ENCODE measurements around the gene MATCAP1.
A peak's percentile ranks its signal among the peaks of the same experiment; 100 is the strongest.

The MATCAP1 gene

GRCh38 chr16:67202956-67203493 lies 19.3 kb upstream of the MATCAP1 start:
- no peak overlapping the region for H3K4me3 ChIP-seq (ENCODE audit: low read length)
- no peak overlapping the region for H3K9ac ChIP-seq (ENCODE audit: low read length)
- H3K27me3 ChIP-seq (ENCODE audit: control insufficient read depth, insufficient read depth, low read length) = no peaks in the 10 kb centered on the region
- H3K9me3 ChIP-seq (ENCODE audit: control insufficient read depth, low read length) = no peaks in the 10 kb centered on the region
- peaks cover 16% of the 10 kb centered on the region for H3K4me1 ChIP-seq (ENCODE audit: control insufficient read depth, insufficient read depth, low read length)
- peaks cover 5% of the 10 kb centered on the region for H3K36me3 ChIP-seq (ENCODE audit: control insufficient read depth, insufficient read depth, low read length)

- Histone ChIP-seq H3K27me3 (ENCODE audit: control insufficient read depth, insufficient read depth, low read length) (no peaks in the 10 kb centered on the region), H3K9ac (ENCODE audit: low read length) (no peak overlapping the region), H3K4me1 (ENCODE audit: control insufficient read depth, insufficient read depth, low read length) (peaks cover 22% of the 10 kb centered on the region), H3K9me3 (ENCODE audit: control insufficient read depth, low read length) (no peaks in the 10 kb centered on the region), H3K4me3 (ENCODE audit: low read length) (no peak overlapping the region), H3K36me3 (ENCODE audit: control insufficient read depth, insufficient read depth, low read length) (peaks cover 11% of the 10 kb centered on the region)
Observed at GRCh38 chr16:67202426-67202825, 18.7 kb upstream of the MATCAP1 start.

GRCh38 chr16:67201411-67202345 lies 17.9 kb upstream of the MATCAP1 start:
- Histone ChIP-seq H3K36me3 (ENCODE audit: control insufficient read depth, insufficient read depth, low read length) (peaks cover 14% of the 10 kb centered on the region), H3K4me3 (ENCODE audit: low read length) (no peak overlapping the region), H3K4me1 (ENCODE audit: control insufficient read depth, insufficient read depth, low read length) (peaks cover 24% of the 10 kb centered on the region), H3K9ac (ENCODE audit: low read length) (no peak overlapping the region), H3K27me3 (ENCODE audit: control insufficient read depth, insufficient read depth, low read length) (no peaks in the 10 kb centered on the region), H3K9me3 (ENCODE audit: control insufficient read depth, low read length) (no peaks in the 10 kb centered on the region)

GRCh38 chr16:67200491-67200890 lies 16.7 kb upstream of the MATCAP1 start:
- no peak overlapping the region for H3K9ac ChIP-seq (ENCODE audit: low read length)
- peaks cover 19% of the 10 kb centered on the region for H3K36me3 ChIP-seq (ENCODE audit: control insufficient read depth, insufficient read depth, low read length)
- H3K4me3 ChIP-seq (ENCODE audit: low read length) = no peak overlapping the region

GRCh38 chr16:67199808-67200198 lies 16.0 kb upstream of the MATCAP1 start:
- Histone ChIP-seq H3K4me1 (ENCODE audit: control insufficient read depth, insufficient read depth, low read length) (peaks cover 24% of the 10 kb centered on the region), H3K36me3 (ENCODE audit: control insufficient read depth, insufficient read depth, low read length) (peaks cover 23% of the 10 kb centered on the region), H3K9ac (ENCODE audit: low read length) (peak overlapping the region; percentile 80), H3K4me3 (ENCODE audit: low read length) (peak overlapping the region; percentile 18), H3K27me3 (ENCODE audit: control insufficient read depth, insufficient read depth, low read length) (no peaks in the 10 kb centered on the region), H3K9me3 (ENCODE audit: control insufficient read depth, low read length) (no peaks in the 10 kb centered on the region)

More at GRCh38 chr16:67200491-67200890, 16.7 kb upstream of the MATCAP1 start:
- Histone ChIP-seq H3K4me1 (ENCODE audit: control insufficient read depth, insufficient read depth, low read length) (peaks cover 24% of the 10 kb centered on the region), H3K9me3 (ENCODE audit: control insufficient read depth, low read length) (no peaks in the 10 kb centered on the region), H3K27me3 (ENCODE audit: control insufficient read depth, insufficient read depth, low read length) (no peaks in the 10 kb centered on the region)

- Histone ChIP-seq H3K9ac (ENCODE audit: low read length) (peak within 1 kb of the TSS; percentile 80), H3K9me3 (ENCODE audit: control insufficient read depth, low read length) (no peaks in the 10 kb centered on the region), H3K36me3 (ENCODE audit: control insufficient read depth, insufficient read depth, low read length) (peaks cover 28% of the 10 kb centered on the region), H3K4me3 (ENCODE audit: low read length) (peak within 1 kb of the TSS; percentile 41), H3K4me1 (ENCODE audit: control insufficient read depth, insufficient read depth, low read length) (peaks cover 27% of the 10 kb centered on the region), H3K27me3 (ENCODE audit: control insufficient read depth, insufficient read depth, low read length) (no peaks in the 10 kb centered on the region)
Observed at GRCh38 chr16:67199011-67199807, 15.4 kb upstream of the MATCAP1 start, which contains the start of gene ELMO3. Gene ELMO3, plus strand, starts transcription at chr16:67199131. Its CDS starts 196 bp downstream, at chr16:67199327.

- H3K9ac ChIP-seq (ENCODE audit: low read length) = peak overlapping the region; percentile 32
Observed at GRCh38 chr16:67198238-67198734, 14.5 kb upstream of the MATCAP1 start.

GRCh38 chr16:67197704-67198103 lies 13.9 kb upstream of the MATCAP1 start:
- peak overlapping the region; percentile 32 for H3K9ac ChIP-seq (ENCODE audit: low read length)
- H3K9me3 ChIP-seq (ENCODE audit: control insufficient read depth, low read length) = no peaks in the 10 kb centered on the region
- peaks cover 42% of the 10 kb centered on the region for H3K4me1 ChIP-seq (ENCODE audit: control insufficient read depth, insufficient read depth, low read length)
- no peaks in the 10 kb centered on the region for H3K27me3 ChIP-seq (ENCODE audit: control insufficient read depth, insufficient read depth, low read length)
- no peak overlapping the region for H3K4me3 ChIP-seq (ENCODE audit: low read length)
- peaks cover 28% of the 10 kb centered on the region for H3K36me3 ChIP-seq (ENCODE audit: control insufficient read depth, insufficient read depth, low read length)

More at GRCh38 chr16:67198238-67198734, 14.5 kb upstream of the MATCAP1 start:
- H3K27me3 ChIP-seq (ENCODE audit: control insufficient read depth, insufficient read depth, low read length) = no peaks in the 10 kb centered on the region
- no peaks in the 10 kb centered on the region for H3K9me3 ChIP-seq (ENCODE audit: control insufficient read depth, low read length)
- H3K4me1 ChIP-seq (ENCODE audit: control insufficient read depth, insufficient read depth, low read length) = peaks cover 37% of the 10 kb centered on the region
- H3K36me3 ChIP-seq (ENCODE audit: control insufficient read depth, insufficient read depth, low read length) = peaks cover 28% of the 10 kb centered on the region
- no peak overlapping the region for H3K4me3 ChIP-seq (ENCODE audit: low read length)

- Histone ChIP-seq H3K4me1 (ENCODE audit: control insufficient read depth, insufficient read depth, low read length) (peaks cover 44% of the 10 kb centered on the region), H3K36me3 (ENCODE audit: control insufficient read depth, insufficient read depth, low read length) (peaks cover 28% of the 10 kb centered on the region), H3K4me3 (ENCODE audit: low read length) (no peak overlapping the region), H3K27me3 (ENCODE audit: control insufficient read depth, insufficient read depth, low read length) (no peaks in the 10 kb centered on the region), H3K9me3 (ENCODE audit: control insufficient read depth, low read length) (no peaks in the 10 kb centered on the region), H3K9ac (ENCODE audit: low read length) (no peak overlapping the region)
Observed at GRCh38 chr16:67196881-67197280, 13.1 kb upstream of the MATCAP1 start.

GRCh38 chr16:67195676-67196075 lies 11.9 kb upstream of the MATCAP1 start:
- H3K4me3 ChIP-seq (ENCODE audit: low read length) = no peak overlapping the region
- no peak overlapping the region for H3K9ac ChIP-seq (ENCODE audit: low read length)
- H3K9me3 ChIP-seq (ENCODE audit: control insufficient read depth, low read length) = no peaks in the 10 kb centered on the region
- H3K27me3 ChIP-seq (ENCODE audit: control insufficient read depth, insufficient read depth, low read length) = no peaks in the 10 kb centered on the region
- peaks cover 53% of the 10 kb centered on the region for H3K4me1 ChIP-seq (ENCODE audit: control insufficient read depth, insufficient read depth, low read length)
- H3K36me3 ChIP-seq (ENCODE audit: control insufficient read depth, insufficient read depth, low read length) = peaks cover 28% of the 10 kb centered on the region

- H3K9ac ChIP-seq (ENCODE audit: low read length) = no peak overlapping the region
- peaks cover 25% of the 10 kb centered on the region for H3K36me3 ChIP-seq (ENCODE audit: control insufficient read depth, insufficient read depth, low read length)
- no peaks in the 10 kb centered on the region for H3K27me3 ChIP-seq (ENCODE audit: control insufficient read depth, insufficient read depth, low read length)
- peaks cover 51% of the 10 kb centered on the region for H3K4me1 ChIP-seq (ENCODE audit: control insufficient read depth, insufficient read depth, low read length)
- no peaks in the 10 kb centered on the region for H3K9me3 ChIP-seq (ENCODE audit: control insufficient read depth, low read length)
- no peak overlapping the region for H3K4me3 ChIP-seq (ENCODE audit: low read length)
Observed at GRCh38 chr16:67194260-67194659, 10.5 kb upstream of the MATCAP1 start.

Measured in mucosa of stomach (tissue), 1 donor.